Urothelium cell line (cell line): ENCODE results near the gene FITM1.

Source experiments
- DNase-seq: peaks from one replicate; pipeline ENCODE4 v3.0.0; 2011; ENCODE audit warnings: low spot score, mixed read lengths
- FAIRE-seq: peaks from 2 replicates; lab custom pipeline; 2011; peaks lifted over from hg19 to GRCh38; lab: Jason Lieb, UNC

Gene FITM1

DNA sequence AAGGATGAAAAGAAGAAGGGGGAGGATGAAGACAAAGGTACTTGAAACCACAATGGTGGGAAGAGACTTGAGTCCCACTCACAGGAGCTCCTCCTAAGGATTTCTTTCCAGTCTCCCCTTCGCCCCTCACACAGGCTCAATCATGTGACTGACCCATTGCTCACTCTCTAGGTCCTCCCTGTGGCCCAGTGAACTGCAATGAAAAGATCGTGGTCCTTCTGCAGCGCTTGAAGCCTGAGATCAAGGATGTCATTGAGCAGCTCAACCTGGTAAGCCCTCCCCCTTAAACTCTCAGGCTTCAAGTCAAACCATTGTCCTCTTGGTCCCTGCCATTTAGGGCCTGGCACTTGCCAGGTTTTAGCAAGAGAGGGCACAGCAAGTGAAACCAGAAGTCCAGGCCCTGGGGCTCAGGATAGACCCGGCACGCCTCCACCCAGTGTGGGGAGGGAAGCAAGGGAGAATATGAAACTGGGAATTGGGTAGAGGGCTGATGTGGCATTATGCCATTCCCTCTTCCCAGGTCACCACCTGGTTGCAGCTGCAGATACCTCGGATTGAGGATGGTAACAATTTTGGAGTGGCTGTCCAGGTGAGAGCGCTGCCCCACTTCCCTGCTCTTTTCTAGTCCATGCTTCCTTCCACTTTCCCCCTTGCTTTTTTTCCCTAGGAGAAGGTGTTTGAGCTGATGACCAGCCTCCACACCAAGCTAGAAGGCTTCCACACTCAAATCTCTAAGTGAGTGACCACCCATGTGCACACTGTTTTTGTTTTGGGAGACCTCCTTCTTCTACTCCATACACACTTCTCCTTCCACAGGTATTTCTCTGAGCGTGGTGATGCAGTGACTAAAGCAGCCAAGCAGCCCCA lies 7.3 kb downstream of the FITM1 start:
- FAIRE-seq: no peak
- DNase-seq: no peak

DNA sequence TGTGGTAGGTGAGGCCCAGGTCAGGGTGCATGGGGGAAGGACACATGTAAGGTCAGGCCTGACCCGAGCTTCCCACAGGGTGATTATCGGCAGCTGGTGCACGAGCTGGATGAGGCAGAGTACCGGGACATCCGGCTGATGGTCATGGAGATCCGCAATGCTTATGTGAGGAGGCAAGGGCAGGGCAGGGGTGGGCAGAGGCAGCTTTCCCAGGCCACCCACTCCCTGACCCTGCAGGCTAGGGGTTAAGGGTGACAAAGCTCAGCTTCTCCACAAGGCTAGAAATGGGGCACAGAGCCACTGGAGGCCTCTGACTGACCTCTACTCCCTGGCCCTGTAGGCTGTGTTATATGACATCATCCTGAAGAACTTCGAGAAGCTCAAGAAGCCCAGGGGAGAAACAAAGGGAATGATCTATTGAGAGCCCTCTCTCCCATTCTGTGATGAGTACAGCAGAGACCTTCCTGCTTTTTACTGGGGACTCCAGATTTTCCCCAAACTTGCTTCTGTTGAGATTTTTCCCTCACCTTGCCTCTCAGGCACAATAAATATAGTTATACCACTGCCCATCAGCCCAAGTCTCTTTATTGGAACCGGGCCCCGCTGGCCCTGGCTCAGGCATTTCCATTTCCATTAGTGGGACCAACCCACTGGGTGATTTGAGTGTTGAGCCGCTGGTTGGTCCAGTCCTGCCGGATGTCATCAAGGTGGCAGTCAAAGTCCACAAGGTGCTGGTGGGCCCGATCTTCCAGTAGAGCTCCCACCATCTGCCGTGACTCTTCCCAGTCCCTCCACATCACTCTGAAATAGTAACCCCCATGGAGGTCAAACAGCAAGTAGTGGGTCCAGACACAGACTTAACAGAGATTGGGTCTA lies 8.2 kb downstream of the FITM1 start:
- DNase-seq: no peak
- FAIRE-seq: no peak

DNA sequence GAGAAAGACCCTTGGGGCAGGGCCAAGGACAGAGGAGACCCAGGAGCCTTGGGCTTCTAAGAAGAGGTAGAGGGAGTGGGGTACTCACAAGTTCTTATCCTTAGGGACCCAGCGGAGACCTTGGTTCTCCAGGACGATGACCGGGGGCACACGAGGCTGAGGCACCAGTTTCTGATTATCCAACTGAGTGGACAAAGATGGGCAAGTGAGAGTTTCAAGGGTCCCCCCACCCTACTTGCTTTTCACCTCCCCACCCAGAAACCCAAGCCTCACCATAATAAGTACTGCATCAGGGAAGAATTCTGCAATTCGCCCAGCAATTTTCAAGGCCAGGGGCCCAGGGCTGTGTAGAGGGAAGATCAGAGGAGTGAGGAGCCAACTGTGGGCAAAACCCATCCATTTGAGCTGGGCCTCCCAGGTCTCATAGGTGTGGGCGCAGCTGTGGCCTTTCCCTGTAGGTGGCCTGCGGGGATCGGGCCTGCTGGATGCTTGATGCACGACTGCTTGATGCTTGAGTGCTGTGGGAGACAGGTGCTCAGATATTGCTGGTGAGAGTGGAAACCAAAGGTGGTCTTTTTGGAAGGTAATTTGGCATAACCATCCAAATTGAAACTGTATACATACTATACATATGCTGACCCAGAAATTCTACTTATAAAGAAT lies 8.9 kb downstream of the FITM1 start:
- DNase-seq (peak; percentile 29), FAIRE-seq (no peak)

DNA sequence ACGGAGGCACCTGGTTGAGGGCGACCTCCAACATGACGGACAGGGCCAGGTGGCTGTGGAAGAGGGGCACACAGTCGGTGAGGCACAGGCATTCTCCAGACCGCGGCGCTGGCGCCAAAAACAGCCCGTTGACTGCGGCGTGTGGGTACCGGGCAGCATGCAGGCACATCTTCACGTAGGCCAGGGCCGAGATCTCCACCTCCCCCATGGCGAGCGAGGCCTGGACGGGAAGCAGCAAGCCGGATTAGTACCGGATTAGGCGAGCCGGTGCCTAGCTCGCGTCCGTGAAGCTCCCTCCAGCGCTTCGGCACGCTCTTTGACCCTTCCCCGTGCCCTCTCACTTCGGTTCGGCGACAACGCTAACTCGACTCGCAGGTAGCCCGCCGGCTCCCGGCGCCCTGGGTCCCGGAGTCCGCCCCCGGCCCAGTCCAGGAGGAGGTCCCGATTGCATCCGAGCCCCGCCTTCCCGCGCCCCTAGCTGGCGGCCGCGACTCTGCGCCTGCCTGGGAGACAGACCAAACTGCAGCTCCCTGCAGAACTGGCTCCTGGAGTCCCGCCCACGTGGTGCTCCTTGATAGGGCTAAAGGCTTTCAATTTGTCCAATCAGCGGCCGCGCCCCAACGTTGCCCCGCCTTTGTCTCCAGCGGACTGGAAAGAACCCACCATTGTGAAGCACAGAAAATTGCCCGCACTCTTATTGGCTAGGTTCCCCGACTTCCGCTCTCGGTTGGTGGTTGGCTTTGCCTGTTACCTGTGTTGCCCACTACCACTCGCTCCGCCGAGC lies 10.8 kb downstream of the FITM1 start, which contains the start of gene EMC9:
EMC9 (minus strand) TSS at position 495 of the 784 bp plus-strand sequence; CDS start at position 208, 287 bp downstream.
- DNase-seq (peak; percentile 97), FAIRE-seq (no peak)

DNA sequence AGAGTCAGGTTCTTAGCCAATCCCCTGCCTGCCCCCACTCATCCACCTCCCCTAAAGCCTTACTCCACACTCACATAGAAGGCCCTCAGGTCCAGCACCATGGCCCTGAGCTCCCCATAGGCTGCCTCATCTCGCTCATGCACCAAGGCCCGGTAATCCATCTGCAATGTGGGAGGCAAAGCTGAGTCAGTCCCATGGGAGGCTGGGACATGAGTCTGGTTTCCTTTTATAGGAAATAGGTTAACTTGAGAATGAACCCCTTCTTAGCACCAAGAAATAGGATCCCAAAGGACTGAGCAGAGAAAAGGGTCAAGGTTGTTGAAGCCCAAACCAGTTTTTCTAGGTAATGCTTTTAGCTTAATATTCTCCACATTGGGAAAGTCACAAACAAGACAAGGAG lies 13.1 kb downstream of the FITM1 start:
- DNase-seq: no peak
- FAIRE-seq: no peak

DNA sequence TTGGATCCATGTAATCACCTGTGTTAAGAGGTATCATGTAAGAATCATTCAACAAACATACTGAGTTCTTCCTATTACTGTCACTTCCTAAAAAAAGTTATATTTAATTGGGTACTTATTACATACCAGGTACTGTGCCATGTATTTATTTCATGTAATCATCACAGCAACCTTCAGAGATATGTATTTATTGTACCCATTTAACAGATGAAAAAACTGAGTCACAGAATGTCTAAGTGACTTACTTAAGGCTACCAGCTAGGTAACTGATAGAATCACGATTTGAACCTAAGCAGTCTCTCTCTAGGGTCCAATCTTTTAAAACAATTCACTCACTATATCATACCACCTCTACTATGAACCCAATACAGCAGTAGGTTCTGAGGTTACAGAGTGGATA lies 14.0 kb downstream of the FITM1 start:
- no peak for FAIRE-seq
- DNase-seq: no peak

DNA sequence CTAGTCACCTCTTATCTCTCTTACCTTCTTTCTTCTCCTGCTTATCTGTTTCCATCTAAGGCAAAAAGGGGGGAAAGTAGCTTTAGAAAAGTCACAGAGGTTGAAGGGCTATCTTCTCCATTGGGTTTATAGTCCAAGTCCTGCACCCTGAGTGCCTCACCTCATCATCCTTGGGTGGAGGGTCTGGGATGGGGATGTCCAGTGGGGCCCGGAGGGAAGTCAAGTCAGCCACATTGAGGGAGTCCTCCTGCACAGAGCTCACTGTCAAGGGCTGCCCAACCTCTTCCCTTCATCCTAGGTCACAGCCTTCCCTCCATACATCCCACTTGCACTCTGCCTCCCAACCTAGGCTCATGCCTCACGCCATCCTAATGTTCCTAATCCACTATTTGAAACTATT lies 14.8 kb downstream of the FITM1 start:
- no peak for DNase-seq

DNA sequence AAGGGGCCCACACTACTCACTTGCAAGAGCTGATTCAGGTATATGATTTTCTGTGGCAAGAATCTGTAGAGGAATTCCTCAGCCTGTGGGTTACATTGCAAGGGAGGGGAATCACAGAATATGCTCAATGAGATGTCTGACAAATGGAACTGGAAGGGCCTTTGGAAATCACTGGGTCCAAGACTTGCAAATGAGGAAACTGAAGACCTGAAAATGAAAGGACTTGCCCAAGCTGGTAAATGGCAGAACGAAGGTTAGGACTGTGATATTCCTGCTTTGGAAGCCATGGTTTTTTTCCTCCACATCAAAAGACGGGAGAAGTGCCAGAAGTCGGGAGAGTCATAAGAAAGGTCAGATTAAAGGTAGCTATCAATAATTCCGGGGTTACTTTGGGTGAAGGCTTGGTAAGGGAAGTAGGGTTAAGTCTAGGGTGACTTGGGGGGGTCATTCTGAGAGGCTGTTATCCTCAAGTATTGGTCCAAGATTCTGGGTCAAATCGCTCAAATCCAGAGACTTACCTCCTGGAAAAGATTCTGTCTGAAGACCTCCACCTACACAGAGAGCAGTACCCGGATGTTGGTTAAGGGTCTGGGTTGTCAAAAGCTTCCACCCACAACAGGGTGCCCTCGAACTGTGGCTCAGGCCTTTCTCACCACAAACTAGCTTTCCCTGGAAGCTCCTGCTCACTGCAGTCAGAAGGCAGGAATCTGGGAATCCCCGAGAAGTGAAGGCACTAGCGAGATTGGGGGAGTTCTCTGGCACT lies 15.4 kb downstream of the FITM1 start:
- FAIRE-seq: no peak
- peak; percentile 21 for DNase-seq

More for the DNA sequence above, 14.8 kb downstream of the FITM1 start:
- no peak for FAIRE-seq

DNA sequence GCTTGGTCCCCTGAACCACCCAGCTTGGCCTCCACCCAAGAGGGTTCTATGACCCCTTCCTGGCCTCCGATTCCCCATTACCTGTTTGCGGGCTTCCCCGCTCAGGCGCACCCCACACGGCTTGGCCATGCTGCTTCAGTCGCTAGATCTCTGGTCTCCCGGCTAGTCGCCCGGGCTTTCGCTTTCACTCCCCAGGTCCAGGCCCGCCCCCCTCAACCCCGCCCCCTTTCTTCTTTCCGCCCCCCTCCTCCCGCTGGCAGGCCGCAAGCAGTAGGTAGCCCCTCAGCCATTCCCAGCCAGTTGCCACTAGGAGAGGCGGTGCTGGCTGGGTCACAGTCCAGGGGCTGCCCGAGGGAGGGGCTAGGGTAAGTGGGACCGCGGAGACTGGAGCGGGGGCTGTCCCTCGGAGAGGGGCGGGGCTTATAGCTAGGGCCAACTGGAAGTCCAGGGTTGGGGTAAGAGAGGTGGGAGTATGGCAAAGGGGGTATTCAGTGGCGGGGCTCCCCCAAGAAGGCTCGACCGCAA lies 16.1 kb downstream of the FITM1 start, which contains the start of gene PSME2:
PSME2 (minus strand) TSS at position 158 of the 525 bp plus-strand sequence; CDS start at position 129, 29 bp downstream.
- FAIRE-seq (no peak), DNase-seq (peak; percentile 98)

DNA sequence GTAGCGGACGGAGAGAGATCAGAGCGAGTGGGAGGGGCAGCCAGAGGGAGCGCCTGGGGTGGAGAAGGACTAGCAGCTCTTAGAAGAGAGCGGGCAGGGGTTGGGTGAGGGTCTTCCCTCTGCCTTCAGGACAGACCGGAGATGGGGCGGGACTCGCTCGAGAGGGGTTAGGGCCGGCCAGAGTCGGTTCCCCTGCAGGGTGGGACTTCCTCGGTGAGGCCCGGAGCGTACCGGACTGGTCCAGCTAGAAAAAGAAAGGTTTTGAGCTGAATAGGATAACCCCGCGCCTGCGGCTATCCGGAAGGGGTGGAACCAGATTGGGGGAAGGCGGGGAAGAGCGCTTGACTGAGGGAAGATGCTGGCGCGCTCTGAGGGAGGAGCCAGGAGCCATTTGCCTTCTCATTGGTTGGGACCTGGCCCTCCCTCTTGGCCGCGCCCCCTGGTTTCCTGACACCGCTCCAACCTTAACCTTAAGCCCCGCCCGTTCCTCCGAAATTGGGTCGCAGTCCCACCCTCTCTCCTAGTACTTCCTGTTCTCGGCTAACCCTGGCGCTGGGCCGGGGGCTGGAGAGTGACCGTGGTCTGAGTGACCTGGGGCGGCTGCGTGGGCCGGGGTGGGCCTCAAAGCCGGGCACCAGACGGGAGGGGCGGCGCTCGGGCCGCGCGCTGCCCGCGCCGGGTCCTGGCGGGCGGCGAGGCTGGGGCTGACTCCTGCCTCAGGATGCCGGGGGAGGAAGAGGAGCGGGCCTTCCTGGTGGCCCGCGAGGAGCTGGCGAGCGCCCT lies 16.7 kb downstream of the FITM1 start, which contains the start of gene RNF31:
RNF31 (plus strand) TSS at position 521 of the 783 bp plus-strand sequence; CDS start at position 722, 201 bp downstream.
- DNase-seq (peak; percentile 97), FAIRE-seq (no peak)

DNA sequence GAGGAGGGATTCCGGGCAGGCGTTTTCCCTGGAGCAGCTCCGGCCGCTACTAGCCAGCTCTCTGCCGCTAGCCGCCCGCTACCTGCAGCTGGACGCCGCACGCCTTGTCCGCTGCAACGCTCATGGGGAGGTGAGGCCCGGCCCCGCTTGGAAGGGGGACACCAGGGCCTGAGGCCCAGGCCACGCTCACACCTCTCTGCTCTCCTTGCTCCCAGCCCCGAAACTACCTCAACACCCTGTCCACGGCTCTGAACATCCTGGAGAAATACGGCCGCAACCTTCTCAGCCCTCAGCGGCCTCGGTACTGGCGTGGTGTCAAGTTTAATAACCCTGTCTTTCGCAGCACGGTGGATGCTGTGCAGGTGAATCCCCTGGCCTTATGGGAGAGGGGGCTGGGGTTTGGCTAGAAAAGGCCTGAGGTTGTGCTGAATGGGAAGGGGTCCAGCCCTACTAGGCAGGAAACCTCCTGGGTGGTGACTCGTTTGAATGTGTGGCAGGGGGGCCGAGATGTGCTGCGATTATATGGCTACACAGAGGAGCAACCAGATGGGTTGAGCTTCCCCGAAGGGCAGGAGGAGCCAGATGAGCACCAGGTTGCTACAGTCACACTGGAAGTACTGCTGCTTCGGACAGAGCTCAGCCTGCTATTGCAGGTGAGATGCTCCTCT lies 17.4 kb downstream of the FITM1 start:
- DNase-seq (no peak), FAIRE-seq (no peak)

DNA sequence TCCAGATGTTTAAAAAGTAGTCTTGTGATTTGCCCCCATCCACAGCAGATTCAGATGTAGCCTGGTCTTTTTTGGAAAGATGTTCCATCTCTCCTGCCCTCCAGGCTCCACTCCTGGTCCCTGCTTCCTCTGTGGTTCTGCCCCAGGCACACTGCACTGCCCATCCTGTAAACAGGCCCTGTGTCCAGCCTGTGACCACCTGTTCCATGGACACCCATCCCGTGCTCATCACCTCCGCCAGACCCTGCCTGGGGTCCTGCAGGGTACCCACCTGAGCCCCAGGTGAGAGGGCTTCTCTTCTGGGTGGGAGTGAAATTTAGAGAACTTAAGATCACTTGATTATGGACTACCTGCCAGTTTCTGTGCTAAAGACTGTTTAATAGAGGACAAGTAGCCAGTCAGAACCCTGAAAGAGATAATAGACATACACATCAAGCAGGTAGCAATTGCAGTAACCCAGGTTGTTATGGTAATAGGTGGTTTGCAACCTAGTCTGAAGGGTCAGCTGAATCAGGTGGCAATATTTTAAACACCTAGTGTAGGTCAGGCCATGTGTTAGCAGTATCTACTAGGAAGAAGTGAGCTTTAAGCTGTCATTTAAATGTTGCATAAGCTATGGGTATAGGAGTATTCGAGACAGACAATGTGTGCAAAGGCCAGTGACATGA lies 19.0 kb downstream of the FITM1 start:
- FAIRE-seq: no peak
- no peak for DNase-seq

DNA sequence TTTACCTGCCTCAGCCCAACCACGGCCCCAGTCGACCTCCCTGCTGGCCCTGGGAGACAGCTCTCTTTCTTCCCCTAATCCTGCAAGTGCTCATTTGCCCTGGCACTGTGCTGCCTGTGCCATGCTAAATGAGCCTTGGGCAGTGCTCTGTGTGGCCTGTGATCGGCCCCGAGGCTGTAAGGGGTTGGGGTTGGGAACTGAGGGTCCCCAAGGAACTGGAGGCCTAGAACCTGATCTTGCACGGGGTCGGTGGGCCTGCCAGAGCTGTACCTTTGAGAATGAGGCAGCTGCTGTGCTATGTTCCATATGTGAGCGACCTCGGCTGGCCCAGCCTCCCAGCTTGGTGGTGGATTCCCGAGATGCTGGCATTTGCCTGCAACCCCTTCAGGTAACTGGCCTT lies 19.6 kb downstream of the FITM1 start:
- FAIRE-seq (no peak), DNase-seq (no peak)

DNA sequence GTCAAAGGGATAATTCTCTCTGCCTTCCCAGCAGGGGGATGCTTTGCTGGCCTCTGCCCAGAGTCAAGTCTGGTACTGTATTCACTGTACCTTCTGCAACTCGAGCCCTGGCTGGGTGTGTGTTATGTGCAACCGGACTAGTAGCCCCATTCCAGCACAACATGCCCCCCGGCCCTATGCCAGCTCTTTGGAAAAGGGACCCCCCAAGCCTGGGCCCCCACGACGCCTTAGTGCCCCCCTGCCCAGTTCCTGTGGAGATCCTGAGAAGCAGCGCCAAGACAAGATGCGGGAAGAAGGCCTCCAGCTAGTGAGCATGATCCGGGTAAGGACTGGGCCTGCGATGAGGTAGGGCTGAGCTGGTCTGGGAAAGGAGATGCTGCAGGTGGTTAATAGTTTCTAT lies 20.1 kb downstream of the FITM1 start:
- no peak for FAIRE-seq
- DNase-seq: no peak

DNA sequence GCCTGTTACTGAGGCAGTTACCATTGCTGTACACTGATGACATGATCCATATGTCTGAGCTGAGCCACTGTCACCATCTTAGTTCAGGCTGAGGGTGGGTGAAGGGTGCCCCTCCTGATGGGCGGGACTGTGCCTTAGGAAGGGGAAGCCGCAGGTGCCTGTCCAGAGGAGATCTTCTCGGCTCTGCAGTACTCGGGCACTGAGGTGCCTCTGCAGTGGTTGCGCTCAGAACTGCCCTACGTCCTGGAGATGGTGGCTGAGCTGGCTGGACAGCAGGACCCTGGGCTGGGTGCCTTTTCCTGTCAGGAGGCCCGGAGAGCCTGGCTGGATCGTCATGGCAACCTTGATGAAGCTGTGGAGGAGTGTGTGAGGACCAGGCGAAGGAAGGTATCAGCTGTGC lies 20.5 kb downstream of the FITM1 start:
- DNase-seq (no peak), FAIRE-seq (no peak)

DNA sequence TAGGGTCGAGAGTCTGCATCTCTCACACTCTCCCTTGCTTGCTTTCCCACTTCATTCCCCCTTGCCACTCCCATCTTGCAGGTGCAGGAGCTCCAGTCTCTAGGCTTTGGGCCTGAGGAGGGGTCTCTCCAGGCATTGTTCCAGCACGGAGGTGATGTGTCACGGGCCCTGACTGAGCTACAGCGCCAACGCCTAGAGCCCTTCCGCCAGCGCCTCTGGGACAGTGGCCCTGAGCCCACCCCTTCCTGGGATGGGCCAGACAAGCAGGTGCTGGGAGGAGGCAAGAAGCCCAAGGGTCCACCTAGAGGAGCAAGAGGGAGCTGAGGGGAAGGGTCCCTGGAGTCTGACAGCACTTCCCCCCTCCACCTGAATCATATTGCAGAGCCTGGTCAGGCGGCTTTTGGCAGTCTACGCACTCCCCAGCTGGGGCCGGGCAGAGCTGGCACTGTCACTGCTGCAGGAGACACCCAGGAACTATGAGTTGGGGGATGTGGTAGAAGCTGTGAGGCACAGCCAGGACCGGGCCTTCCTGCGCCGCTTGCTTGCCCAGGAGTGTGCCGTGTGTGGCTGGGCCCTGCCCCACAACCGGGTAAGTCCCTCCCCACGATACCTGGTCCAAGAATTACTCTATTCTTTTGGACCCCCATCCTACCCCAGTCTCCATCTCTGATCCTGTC lies 21.1 kb downstream of the FITM1 start:
- FAIRE-seq: no peak
- DNase-seq: no peak

DNA sequence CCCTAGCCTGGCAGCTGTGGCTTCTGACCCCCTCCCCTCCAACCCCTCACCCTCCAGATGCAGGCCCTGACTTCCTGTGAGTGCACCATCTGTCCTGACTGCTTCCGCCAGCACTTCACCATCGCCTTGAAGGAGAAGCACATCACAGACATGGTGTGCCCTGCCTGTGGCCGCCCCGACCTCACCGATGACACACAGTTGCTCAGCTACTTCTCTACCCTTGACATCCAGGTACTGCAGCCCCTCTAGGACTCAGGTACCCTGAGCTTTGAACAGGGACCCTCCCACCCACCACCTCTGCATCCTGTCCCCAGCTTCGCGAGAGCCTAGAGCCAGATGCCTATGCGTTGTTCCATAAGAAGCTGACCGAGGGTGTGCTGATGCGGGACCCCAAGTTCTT lies 24.6 kb downstream of the FITM1 start:
- DNase-seq: no peak

More for the DNA sequence above, 24.6 kb downstream of the FITM1 start:
- FAIRE-seq: no peak
